ENCODE measurements around the gene HSF5.

The HSF5 gene, protein sequence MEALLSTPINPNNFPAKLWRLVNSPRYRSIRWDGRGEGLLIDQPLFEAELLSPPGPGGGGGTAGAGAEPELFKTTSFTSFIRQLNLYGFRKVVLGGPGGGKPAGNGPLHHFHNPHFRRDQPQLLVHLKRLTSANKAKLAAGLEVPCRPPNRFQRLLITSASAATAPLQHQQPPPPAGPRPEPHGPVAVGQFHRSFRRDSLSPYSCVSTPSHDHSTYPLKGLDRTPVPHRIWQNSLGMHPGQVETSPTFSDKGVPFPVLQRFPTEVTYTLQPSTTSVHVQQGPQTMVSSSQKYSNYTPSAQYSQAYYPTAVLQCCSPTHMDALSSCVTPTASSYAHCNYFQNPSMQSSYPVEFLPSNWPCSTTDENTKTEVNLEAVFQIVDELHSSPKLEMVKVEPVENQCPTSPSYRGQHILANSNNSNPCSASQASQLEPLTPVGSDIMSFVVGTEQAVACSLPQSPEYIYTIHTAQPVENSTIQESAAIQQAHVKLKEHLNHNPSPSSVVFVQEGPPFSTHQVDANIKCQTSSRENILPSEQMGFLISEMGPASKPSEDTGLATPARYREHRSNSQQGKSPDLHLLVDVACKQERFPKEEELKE

DNA sequence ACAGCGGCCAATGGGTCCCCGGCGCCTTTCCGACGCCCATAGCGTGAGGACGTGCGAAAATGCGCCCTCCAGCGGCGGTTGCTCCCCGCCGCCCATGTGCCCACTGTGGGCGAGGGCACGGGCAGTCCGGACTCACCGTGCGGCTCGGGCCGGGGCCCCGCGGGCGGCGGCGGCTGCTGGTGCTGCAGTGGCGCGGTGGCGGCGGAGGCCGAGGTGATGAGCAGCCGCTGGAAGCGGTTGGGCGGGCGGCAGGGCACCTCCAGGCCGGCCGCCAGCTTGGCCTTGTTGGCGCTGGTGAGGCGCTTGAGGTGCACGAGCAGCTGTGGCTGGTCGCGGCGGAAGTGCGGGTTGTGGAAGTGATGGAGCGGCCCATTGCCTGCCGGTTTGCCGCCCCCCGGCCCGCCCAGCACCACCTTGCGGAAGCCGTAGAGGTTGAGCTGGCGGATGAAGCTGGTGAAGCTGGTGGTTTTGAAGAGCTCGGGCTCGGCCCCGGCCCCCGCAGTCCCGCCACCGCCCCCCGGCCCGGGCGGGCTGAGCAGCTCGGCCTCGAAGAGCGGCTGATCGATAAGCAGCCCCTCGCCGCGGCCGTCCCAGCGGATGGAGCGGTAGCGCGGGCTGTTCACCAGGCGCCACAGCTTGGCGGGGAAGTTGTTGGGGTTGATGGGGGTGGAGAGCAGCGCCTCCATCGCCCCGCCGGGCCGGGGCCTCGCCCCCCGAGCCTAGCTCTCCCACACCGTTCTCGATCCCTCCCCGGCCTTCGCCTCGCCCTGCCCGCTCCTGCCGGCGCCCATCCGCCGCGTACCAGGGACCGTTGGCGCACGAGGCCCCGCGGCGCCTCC lies at the start of gene HSF5:
TSS of gene HSF5 (minus strand) at position 820 of the 839 bp plus-strand sequence. CDS start at position 686, 134 bp downstream.
- no peaks in the 10 kb centered on the region for H3K27me3 Mint-ChIP-seq
- peak within 1 kb of the TSS; percentile 73 for H3K4me3 Mint-ChIP-seq
- peak within 1 kb of the TSS; percentile 76 for H3K27ac Mint-ChIP-seq
- peaks cover 22% of the 10 kb centered on the region for H3K36me3 Mint-ChIP-seq
- H3K4me1 Mint-ChIP-seq (ENCODE audit: low read depth), result peaks cover 25% of the 10 kb centered on the region
- H3K9me3 Mint-ChIP-seq (ENCODE audit: low read depth), result no peaks in the 10 kb centered on the region

DNA sequence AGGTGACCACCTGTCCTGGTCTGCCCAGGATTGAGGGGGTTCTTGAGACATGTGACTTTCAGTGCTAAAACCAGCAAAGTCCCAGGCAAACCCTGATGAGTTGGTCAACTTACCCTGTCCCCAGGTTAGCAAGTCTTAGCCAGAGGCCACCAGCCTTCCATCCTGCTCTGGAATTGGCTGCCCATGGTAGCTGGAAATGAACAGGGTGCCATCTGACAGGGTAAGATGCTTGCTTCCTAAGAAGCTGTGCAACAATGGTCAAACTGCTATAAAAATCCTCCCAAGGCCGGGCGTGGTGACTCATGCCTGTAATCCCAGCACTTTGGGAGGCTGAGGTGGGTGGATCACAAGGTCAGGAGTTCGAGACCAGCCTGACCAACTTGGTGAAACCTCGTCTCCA lies 49.1 kb upstream of the HSF5 start:
- H3K4me1 Mint-ChIP-seq (ENCODE audit: low read depth), result no peaks in the 10 kb centered on the region
- no peak overlapping the region for H3K4me3 Mint-ChIP-seq
- no peaks in the 10 kb centered on the region for H3K9me3 Mint-ChIP-seq (ENCODE audit: low read depth)
- H3K27me3 Mint-ChIP-seq, result no peaks in the 10 kb centered on the region
- no peak overlapping the region for H3K27ac Mint-ChIP-seq
- H3K36me3 Mint-ChIP-seq, result no peaks in the 10 kb centered on the region

DNA sequence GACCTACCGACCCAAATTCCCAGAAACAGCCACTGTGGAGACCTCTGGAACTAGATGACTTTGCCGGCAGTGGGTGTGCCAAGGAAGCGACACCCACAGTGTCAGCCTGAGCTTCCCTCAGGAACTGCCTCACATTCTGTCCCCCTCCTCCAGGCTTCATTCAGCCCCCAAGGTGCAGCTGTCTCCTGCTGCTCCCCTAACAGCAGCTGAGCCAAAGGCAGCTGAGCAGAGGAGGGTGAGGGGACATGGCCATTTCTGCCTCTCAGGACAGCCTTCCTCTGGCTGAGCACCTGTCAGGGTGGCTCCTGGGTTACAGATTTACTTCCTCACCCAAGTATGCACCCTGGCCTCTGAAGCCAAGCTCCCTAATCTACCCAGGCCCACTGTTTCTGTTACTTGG lies 48.3 kb upstream of the HSF5 start:
- H3K4me1 Mint-ChIP-seq (ENCODE audit: low read depth), result no peaks in the 10 kb centered on the region
- H3K27ac Mint-ChIP-seq, result no peak overlapping the region
- H3K4me3 Mint-ChIP-seq, result no peak overlapping the region
- H3K27me3 Mint-ChIP-seq, result no peaks in the 10 kb centered on the region
- no peaks in the 10 kb centered on the region for H3K9me3 Mint-ChIP-seq (ENCODE audit: low read depth)
- H3K36me3 Mint-ChIP-seq, result no peaks in the 10 kb centered on the region

DNA sequence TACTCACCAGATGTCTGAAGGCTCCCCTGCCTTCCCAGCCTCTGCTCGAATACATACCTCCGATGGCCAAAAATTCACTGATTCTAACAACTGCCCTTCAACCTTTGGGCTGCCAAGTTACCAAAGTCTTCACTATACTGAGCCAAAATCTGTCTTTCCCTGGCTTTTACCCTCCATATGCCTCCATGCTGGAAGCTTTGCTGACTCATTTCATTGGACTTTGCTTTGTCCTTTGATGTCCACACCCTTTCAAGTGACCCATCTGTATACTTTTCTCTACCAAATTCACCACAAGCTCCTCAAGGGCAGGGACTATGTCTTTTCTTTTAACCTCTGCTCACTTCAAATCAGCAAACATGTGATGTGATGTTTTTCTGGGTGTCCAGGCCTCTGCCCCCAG lies 47.2 kb upstream of the HSF5 start:
- no peaks in the 10 kb centered on the region for H3K4me1 Mint-ChIP-seq (ENCODE audit: low read depth)
- H3K27ac Mint-ChIP-seq, result no peak overlapping the region
- no peaks in the 10 kb centered on the region for H3K9me3 Mint-ChIP-seq (ENCODE audit: low read depth)
- H3K36me3 Mint-ChIP-seq, result no peaks in the 10 kb centered on the region
- H3K27me3 Mint-ChIP-seq, result no peaks in the 10 kb centered on the region
- H3K4me3 Mint-ChIP-seq, result no peak overlapping the region

DNA sequence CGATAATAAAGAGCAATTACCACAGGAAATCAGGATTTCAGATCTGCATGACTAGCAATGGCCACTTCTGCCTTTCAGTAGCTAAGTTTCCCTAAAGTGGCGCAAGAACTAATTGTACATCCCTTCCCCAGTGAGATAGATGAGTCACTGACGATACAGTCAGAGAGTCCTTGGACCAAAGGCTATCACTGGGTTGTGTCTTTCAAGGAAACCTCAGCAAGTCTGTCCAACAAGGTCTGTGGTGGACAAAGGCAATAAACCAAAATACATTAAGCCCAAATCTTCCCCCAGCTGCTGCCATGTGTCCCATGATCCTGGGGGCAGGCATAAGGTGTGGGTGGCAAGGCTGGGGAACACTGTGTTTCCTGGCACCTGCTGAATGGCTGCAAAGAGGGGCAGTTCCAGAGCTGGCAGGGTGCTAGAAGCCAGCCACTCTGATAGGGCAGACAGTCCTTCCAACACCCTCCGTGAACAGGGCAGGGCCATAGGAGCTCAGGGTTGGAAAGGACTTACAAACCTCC lies 46.8 kb upstream of the HSF5 start:
- no peaks in the 10 kb centered on the region for H3K27me3 Mint-ChIP-seq
- H3K9me3 Mint-ChIP-seq (ENCODE audit: low read depth), result no peaks in the 10 kb centered on the region
- H3K4me3 Mint-ChIP-seq, result no peak overlapping the region
- H3K27ac Mint-ChIP-seq, result no peak overlapping the region
- H3K36me3 Mint-ChIP-seq, result no peaks in the 10 kb centered on the region
- no peaks in the 10 kb centered on the region for H3K4me1 Mint-ChIP-seq (ENCODE audit: low read depth)

DNA sequence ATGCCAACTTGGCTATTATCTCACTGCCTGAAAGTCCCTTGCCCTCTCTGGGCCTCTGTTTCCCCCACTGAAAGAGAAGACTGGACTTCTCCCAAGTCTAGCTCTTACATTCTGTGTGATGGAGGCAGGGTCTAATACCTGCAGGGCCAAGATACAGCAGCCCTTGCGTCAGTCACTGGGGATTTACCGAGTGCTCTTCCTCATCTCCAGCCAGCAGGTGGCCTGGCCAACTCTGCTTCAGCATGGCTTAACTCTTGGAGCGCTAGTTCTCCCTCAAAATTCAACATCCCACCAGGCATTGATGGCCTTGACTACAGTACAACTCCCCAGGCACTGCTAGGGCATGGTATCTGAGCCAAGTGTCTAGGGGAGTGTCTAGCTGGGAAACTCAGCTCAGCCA lies 46.1 kb upstream of the HSF5 start:
- no peaks in the 10 kb centered on the region for H3K36me3 Mint-ChIP-seq
- H3K4me3 Mint-ChIP-seq, result no peak overlapping the region
- no peak overlapping the region for H3K27ac Mint-ChIP-seq
- no peaks in the 10 kb centered on the region for H3K4me1 Mint-ChIP-seq (ENCODE audit: low read depth)
- no peaks in the 10 kb centered on the region for H3K9me3 Mint-ChIP-seq (ENCODE audit: low read depth)
- no peaks in the 10 kb centered on the region for H3K27me3 Mint-ChIP-seq

DNA sequence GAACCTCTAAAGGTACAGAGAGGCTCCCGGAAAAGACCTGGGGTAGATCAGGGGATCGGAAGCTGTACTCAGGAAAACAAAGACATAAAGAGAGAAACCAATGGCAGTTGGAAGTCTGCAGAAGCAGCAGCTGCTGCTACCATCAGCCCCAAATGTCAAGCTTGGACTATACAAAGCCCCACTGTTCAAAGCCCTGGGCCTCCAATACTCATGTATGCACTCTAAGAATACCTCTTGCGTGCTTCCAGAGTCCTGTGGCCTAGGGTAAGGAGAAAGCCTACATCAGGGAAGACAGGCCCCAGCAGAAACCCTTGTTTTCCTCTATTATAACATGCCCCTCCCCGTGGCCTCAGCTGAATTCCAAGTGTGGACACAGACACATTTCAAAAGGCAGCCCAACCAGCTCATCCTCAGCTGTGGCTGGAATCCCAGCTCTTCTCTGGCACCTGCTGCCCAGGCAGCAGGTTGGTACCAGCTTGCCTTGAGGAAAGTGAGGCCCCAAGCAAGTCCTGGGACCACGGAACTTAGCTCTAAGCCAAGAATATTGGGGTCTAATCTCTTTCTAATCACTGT lies 45.5 kb upstream of the HSF5 start:
- Mint-ChIP-seq H3K27me3 (no peaks in the 10 kb centered on the region), H3K36me3 (no peaks in the 10 kb centered on the region), H3K9me3 (ENCODE audit: low read depth) (no peaks in the 10 kb centered on the region), H3K4me3 (no peak overlapping the region), H3K4me1 (ENCODE audit: low read depth) (no peaks in the 10 kb centered on the region), H3K27ac (no peak overlapping the region)

DNA sequence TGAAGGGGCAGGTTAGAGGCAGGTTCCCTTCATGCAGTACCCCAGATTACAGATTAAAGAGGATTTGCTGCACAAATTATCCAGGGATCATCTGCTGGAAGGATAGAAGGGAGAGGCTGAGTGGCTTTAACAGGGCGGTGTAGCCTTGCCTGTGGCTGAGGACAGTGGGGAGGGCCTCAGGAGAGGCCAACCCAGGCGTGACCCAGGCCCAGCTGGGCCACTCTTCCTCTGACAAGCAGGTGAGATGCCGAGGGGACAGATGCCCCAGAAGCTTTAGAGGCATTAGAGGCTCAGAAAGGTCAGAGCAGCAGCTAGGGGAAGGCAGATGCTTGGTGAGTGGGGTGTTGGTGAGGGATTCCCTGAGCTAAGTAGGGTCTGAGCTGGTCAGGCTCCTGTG lies 44.3 kb upstream of the HSF5 start:
- H3K4me3 Mint-ChIP-seq, result peak overlapping the region; percentile 69
- H3K27me3 Mint-ChIP-seq, result no peaks in the 10 kb centered on the region
- H3K27ac Mint-ChIP-seq, result no peak overlapping the region
- H3K9me3 Mint-ChIP-seq (ENCODE audit: low read depth), result no peaks in the 10 kb centered on the region
- no peaks in the 10 kb centered on the region for H3K36me3 Mint-ChIP-seq
- H3K4me1 Mint-ChIP-seq (ENCODE audit: low read depth), result no peaks in the 10 kb centered on the region

DNA sequence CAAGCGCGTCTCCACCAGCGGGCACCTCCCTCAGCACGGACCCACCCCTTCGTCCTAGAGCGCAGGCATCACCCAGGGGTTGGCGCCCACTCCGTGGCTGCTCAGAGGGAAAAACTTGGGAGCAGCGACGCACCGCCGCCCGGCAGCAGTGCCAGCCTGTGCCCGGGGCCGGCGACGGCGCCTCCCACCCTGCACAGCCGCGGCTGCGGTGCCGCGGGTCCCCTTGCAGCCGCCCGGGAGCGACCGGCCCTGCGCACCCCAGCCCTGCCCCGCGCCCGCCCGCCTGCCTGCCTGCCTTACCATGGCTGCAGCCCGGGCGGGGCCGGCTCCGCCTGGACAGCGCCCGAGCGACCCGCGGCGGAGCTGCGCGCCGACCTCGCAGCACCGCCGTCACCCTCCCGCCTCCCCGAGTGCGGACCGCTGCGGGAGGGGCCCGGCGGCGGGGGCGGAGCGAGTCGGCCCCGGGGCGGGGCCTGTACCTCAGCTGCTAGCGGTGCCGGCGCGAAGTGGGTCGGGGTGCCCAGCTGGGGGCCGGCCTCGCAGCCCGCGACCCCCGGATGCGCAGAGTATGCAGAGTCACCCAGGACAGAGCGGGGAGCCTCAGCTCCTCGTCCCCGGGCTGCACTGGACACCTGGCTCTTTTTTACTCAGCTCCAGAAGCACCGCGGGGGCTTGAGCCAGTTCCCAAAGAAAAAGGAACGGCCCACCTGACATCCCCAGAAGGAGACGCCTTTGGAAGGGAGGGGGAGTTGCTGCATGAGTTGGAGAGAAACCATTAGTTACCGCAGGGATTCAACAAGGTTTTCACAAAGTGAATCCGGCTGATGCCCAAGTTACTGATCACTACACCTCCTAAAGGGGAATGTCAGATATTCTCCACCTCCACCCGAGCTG lies 43.7 kb upstream of the HSF5 start:
- peak overlapping the region; percentile 69 for H3K4me3 Mint-ChIP-seq

DNA sequence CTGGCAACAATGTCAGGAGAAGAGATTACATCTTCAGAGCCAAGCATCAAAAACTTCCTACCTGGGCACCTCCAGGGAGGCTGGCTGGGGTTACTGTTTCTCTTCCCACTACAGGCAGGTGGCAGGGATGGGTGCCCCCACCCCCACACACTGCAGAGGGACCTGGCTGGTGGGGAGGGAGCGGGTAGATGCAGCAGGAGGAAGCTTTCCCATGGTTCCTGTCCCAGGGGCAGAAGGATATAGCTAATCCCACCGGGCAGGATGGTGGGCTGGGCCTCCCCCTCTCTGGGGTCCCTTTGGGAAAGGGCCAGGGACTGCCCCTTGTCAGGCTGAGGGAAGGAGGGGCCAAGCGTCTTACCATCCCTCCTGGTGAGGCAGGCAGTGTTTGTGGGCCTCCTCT lies 42.9 kb upstream of the HSF5 start:
- Mint-ChIP-seq H3K4me3 (peak overlapping the region; percentile 68), H3K36me3 (no peaks in the 10 kb centered on the region), H3K4me1 (ENCODE audit: low read depth) (no peaks in the 10 kb centered on the region), H3K27me3 (no peaks in the 10 kb centered on the region), H3K27ac (no peak overlapping the region), H3K9me3 (ENCODE audit: low read depth) (no peaks in the 10 kb centered on the region)

More for the DNA sequence above, 43.7 kb upstream of the HSF5 start:
- Mint-ChIP-seq H3K9me3 (ENCODE audit: low read depth) (no peaks in the 10 kb centered on the region), H3K27me3 (no peaks in the 10 kb centered on the region), H3K4me1 (ENCODE audit: low read depth) (no peaks in the 10 kb centered on the region), H3K36me3 (no peaks in the 10 kb centered on the region), H3K27ac (no peak overlapping the region)

DNA sequence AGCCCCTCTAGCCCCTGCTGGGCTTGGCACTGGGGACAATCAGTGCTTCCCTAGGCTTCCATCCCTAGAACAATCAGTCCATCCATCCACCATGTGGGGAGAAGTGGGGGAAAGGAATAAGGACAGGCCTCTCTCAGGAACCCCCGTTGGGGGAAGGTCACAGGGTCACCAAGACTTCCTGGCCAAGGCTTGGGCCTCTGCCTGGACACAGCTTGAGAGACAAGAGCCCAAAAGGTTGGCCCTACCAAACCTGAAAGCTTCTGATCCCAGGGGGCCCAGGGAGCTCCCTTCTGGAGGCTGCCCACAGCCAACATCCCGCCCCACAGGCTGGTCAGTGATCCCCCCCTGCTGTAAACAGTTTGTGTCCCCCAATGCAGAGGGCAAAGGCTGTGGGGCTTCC lies 42.4 kb upstream of the HSF5 start:
- no peaks in the 10 kb centered on the region for H3K4me1 Mint-ChIP-seq (ENCODE audit: low read depth)

DNA sequence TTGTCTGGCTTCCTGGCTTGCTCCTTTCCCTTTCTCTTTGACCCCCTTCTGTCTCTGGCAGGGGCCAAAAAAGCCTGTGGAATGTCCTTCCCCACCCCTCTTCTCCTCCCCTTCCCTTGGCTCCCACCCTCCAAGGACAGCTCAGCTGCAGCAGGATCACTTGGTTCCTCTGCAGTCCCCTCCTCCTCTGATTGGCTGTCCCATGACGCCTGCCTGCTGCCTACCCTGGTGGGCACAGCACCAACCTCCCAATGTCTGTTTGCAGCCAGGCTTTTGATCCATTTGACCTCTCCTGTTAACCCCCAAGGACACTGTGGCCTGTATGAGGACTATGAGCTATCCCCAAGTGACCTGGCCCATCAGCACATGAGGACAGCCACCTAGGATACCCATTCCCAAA lies 41.1 kb upstream of the HSF5 start:
- no peaks in the 10 kb centered on the region for H3K36me3 Mint-ChIP-seq
- no peak overlapping the region for H3K4me3 Mint-ChIP-seq
- H3K27me3 Mint-ChIP-seq, result no peaks in the 10 kb centered on the region
- no peaks in the 10 kb centered on the region for H3K4me1 Mint-ChIP-seq (ENCODE audit: low read depth)
- no peaks in the 10 kb centered on the region for H3K9me3 Mint-ChIP-seq (ENCODE audit: low read depth)
- H3K27ac Mint-ChIP-seq, result no peak overlapping the region

More for the DNA sequence above, 42.4 kb upstream of the HSF5 start:
- Mint-ChIP-seq H3K27ac (no peak overlapping the region), H3K27me3 (no peaks in the 10 kb centered on the region), H3K4me3 (peak overlapping the region; percentile 68), H3K36me3 (no peaks in the 10 kb centered on the region), H3K9me3 (ENCODE audit: low read depth) (no peaks in the 10 kb centered on the region)

DNA sequence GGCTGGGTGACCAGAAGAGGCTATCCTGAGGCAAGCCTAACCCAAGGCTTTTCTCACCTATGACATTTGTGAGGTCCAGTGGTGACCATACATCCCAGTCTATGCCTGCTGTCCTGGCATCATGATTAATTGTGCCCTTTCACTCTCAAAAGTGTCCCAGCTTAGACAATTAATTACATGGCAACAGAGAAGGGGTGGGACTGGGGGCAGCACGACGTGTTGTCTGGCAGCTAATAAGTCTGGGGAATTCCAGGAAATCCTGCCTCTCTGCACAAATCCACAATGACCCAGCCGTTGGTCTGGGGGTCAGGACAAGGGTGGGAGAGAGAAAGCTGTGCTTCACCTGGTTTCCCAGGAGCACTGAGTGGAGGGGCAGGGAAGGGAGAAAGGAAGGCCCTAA lies 40.2 kb upstream of the HSF5 start:
- no peaks in the 10 kb centered on the region for H3K27me3 Mint-ChIP-seq
- no peak overlapping the region for H3K27ac Mint-ChIP-seq
- H3K4me1 Mint-ChIP-seq (ENCODE audit: low read depth), result no peaks in the 10 kb centered on the region
- H3K9me3 Mint-ChIP-seq (ENCODE audit: low read depth), result no peaks in the 10 kb centered on the region
- no peaks in the 10 kb centered on the region for H3K36me3 Mint-ChIP-seq
- no peak overlapping the region for H3K4me3 Mint-ChIP-seq

DNA sequence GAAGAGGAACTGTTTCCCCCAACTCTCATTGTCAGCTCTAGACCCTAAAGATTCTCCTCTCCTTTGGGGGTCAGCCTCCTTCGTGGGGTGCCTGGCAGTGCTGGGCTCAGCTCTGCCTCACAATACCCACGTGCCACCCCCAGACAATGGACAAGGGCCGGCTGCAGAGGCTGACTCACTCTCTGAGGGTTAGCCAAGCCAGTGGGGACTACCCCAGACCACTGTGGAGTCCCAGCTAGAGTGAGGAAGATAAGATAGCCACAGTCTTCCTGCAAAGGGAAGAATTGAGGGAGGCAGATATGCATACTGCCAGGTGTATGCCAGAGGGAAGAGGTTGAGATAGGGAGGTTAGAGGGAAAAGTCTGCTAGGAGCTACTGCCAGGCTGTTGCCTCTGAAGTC lies 39.7 kb upstream of the HSF5 start:
- Mint-ChIP-seq H3K9me3 (ENCODE audit: low read depth) (no peaks in the 10 kb centered on the region), H3K4me1 (ENCODE audit: low read depth) (no peaks in the 10 kb centered on the region), H3K27ac (no peak overlapping the region), H3K27me3 (no peaks in the 10 kb centered on the region), H3K4me3 (no peak overlapping the region), H3K36me3 (no peaks in the 10 kb centered on the region)

Data from activated naive CD8-positive, alpha-beta T cell (primary cell).